ENCODE data around the gene ZIC4.

- TF ChIP-seq POLR2A (IDR thresholded peaks at IDR 0.05; ENCODE audit: low read length), result no peak
- TF ChIP-seq GATA1 (IDR thresholded peaks at IDR 0.05; ENCODE audit: low read depth, low read length), result no peak
Measured at GRCh38 chr3:147428754-147429153, 22.4 kb upstream of the ZIC4 start.
